HEK293T (cell line): ENCODE results near the gene ACD.
"Not testable (repeated sequence)": the region's sequence is repeated elsewhere in the genome, so short reads cannot be mapped to it uniquely, and the experiment has no call there.

Experiments
- ARNT ChIP-seq: fragments of 450-650 bp; IDR thresholded peaks from 2 replicates; pipeline ENCODE4 v1.6.1; 2017; ENCODE audit warnings: mild to moderate bottlenecking
- ELF4 ChIP-seq: fragments of 450-650 bp; IDR thresholded peaks from 2 replicates; pipeline ENCODE4 v1.6.1; 2017; ENCODE audit warnings: antibody characterized with exemption
- FOXA1 ChIP-seq: fragments of 450-650 bp; IDR thresholded peaks from 2 replicates; pipeline ENCODE4 v1.6.1; 2016; ENCODE audit warnings: mild to moderate bottlenecking
- FOXK2 ChIP-seq: fragments of 450-650 bp; IDR thresholded peaks from 2 replicates; pipeline ENCODE4 v1.6.1; 2016; ENCODE audit warnings: mild to moderate bottlenecking
- FOXM1 ChIP-seq: fragments of 450-650 bp; IDR thresholded peaks from 2 replicates; pipeline ENCODE4 v1.6.1; 2017; ENCODE audit warnings: mild to moderate bottlenecking, borderline replicate concordance
- NFRKB ChIP-seq: fragments of 450-650 bp; IDR thresholded peaks from 2 replicates; pipeline ENCODE4 v1.6.1; 2016; ENCODE audit warnings: mild to moderate bottlenecking, moderate library complexity
- PKNOX1 ChIP-seq: fragments of 450-650 bp; IDR thresholded peaks from 2 replicates; pipeline ENCODE4 v1.6.1; 2016
- SP1 ChIP-seq: fragments of 450-650 bp; IDR thresholded peaks from 2 replicates; pipeline ENCODE4 v1.6.1; 2017
- SUZ12 ChIP-seq: fragments of 450-650 bp; IDR thresholded peaks from 2 replicates; pipeline ENCODE4 v1.6.1; 2016; ENCODE audit warnings: mild to moderate bottlenecking
- TARDBP ChIP-seq: fragments of 450-650 bp; IDR thresholded peaks from 2 replicates; pipeline ENCODE4 v1.6.1; 2016
- ZNF384 ChIP-seq: fragments of 450-650 bp; IDR thresholded peaks from 2 replicates; pipeline ENCODE4 v1.6.1; 2016

GRCh38 chr16:67693517-67694285 lies 33.6 kb upstream of the ACD start:
- TF ChIP-seq ELF4, NFRKB, SUZ12, SP1, FOXA1, FOXK2, TARDBP, ZNF384, FOXM1, PKNOX1, ARNT: not testable (repeated sequence)
